HG02973 (cell line): ENCODE measurements around the gene ELMO3.

ENCODE experiments used
- ATAC-seq: cut with Tn5 transposase; IDR thresholded peaks from one replicate; pipeline ENCODE4 v1.9.1; 2021; ENCODE audit warnings: moderate library complexity; ENCODE audit not compliant: unreplicated experiment

The ELMO3 gene

GRCh38 chr16:67163164-67163998, 35.5 kb upstream of the ELMO3 start:
- ATAC-seq: no peak

DNA sequence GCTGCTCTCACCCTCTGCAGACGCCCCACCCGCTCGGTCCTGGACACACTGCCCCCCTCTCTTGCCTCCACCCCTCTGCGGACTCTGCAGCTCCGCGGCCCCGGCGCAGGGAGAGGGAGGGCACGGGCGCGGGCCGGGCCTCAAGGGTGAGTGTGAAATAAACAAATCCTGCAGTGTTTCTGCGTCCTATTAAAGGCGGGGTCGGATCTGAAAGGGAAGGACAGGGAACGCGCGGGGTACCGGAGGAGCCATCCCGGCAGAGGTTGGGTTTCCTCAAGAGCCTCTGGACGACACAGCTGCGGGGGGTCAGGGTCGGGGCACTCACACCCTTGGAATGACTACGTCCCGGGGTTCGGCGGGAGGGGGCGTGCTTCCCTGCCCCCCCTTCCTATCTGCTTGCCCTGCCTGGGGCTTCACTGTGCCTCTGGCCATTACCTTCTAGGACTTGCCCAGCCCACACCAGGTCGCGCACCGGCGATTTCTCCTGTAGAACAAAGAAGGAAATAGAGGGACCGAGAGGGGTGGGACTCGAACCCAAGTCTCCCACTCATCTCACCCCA, 34.9 kb upstream of the ELMO3 start:
- no peak for ATAC-seq

GRCh38 chr16:67164599-67165061, 34.3 kb upstream of the ELMO3 start, which contains the start of gene HSF4:
TSS of gene HSF4 (plus strand) at chr16:67164745. CDS start at chr16:67164812, 67 bp downstream.
- ATAC-seq: no peak

- ATAC-seq: no peak
Measured at GRCh38 chr16:67165121-67166078, 33.5 kb upstream of the ELMO3 start.

DNA sequence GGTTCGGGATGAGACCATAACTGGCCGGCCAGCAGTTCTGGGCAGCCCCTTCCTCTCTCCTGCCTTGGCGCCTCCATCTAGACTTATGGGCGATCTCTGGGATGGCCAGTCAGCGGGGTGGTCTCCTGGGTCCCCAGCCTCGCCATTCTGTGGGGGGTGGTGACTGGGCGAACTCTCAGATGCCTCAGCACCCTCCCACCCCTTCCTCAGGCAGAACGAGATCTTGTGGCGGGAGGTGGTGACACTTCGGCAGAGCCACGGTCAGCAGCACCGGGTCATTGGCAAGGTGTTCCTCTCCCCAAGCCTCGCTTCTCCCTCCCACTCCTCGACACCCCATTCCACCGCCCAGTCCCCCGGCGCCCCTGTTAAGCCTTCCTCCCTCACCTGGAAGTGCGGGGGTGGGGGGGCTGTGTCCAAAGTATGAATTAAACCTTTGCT, 32.8 kb upstream of the ELMO3 start:
- no peak for ATAC-seq

DNA sequence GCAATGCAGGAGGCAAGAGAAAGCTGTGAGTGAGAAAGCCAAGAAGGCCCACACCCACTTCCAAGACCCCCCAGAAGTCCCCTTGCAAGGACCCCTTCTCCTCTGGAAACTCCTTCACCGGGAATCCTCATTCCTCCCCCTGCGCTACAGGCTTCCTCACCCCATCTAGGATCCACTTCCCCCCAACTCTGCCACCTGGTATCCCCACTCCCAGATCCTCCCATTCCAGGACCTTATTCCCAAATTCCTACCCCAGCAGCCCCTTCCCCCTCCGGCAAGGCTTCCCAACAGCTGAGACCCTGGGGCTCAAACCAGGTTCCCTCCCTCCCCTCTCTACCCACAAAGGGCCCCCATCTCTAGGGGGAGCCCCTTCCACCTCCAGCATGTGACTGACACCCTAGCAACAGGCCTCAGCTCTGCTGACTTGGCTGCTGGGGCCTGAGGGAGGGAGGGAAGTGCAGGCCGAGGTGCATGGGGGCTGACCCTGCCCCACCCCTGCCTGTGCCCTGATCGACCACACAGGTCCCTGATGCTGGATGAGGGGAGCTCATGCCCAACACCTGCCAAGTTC, 32.2 kb upstream of the ELMO3 start:
- ATAC-seq: no peak

GRCh38 chr16:67167588-67167987, 31.3 kb upstream of the ELMO3 start:
- no peak for ATAC-seq

GRCh38 chr16:67169011-67169451, 29.9 kb upstream of the ELMO3 start:
- ATAC-seq: no peak

- ATAC-seq: no peak
Measured at GRCh38 chr16:67169642-67170167, 29.2 kb upstream of the ELMO3 start.

DNA sequence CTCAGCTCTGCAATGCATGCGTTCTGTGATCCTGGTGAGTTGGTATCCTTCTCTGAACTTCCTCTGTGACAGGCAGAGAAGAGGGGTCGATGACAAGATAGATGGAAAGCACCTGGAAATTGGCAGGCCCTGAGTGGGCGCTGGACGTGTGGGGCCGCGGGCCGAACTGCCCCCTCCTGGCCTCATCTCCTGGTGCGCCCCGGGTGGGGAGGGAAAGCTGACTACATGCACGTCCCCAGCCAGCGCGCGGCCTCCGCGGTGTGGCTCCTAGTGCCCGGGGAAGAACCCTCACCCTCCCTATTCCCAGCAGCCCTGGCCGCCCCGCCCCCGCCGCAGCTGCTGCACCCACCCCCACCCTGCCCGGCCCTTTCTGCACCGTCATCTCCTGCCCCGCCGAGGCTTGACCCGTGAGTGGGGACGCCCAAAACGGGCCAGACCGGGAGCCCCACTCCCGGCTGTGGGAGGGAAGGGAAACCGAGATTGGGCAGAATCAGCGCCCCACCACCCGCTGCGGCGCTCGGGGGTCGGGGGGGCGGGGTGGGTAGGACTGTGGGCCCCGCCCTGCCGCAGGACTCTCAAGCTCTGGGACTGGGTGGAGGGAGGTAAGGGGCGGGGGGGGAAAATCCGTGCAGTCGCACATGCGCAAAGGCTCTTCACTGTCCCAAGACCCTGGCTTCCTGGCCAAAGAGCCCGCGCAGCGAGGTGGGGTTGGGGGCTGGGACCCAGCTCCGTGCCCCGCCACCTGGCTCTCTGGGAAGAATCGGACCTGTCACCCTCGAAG, 28.6 kb upstream of the ELMO3 start, which contains the start of gene NOL3:
Gene NOL3, plus strand, starts transcription at position 371 of the 781 bp plus-strand sequence.
- ATAC-seq: peak; percentile 29

DNA sequence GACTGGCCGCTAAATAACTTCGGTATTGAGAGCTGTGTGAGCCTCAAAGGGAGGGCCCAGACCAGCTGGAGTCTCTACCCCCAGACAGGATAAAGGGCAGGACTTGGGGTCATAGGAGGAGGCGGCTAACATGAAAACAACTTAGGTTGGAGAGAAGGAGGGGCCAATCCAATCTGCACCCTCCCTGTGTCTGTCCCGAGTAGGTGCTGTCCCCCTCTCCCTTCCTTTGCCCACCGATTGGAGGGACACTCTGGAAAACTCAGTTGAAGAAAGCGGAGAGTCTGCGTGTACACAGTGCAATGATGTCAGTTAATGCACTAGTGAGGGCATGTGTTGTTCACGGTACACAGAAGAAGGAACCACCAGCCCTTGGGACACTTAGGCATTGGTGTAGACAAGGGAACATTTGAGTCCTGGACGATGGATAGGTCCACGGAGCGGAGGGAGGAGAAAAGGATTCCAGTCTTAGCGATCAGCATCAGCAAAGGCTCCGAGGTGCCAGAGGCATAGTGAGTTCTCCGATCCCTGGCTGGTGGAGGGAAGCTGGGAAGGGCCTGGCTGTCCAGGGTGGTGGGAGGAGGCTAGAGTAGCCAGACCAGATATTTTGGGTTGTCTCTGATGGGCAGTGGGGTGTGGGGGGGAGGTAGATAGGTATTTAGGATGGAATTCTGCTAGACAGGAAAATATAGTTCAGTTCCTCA, 27.8 kb upstream of the ELMO3 start:
- peak; percentile 5 for ATAC-seq

- no peak for ATAC-seq
Measured at GRCh38 chr16:67173323-67173722, 25.6 kb upstream of the ELMO3 start.

DNA sequence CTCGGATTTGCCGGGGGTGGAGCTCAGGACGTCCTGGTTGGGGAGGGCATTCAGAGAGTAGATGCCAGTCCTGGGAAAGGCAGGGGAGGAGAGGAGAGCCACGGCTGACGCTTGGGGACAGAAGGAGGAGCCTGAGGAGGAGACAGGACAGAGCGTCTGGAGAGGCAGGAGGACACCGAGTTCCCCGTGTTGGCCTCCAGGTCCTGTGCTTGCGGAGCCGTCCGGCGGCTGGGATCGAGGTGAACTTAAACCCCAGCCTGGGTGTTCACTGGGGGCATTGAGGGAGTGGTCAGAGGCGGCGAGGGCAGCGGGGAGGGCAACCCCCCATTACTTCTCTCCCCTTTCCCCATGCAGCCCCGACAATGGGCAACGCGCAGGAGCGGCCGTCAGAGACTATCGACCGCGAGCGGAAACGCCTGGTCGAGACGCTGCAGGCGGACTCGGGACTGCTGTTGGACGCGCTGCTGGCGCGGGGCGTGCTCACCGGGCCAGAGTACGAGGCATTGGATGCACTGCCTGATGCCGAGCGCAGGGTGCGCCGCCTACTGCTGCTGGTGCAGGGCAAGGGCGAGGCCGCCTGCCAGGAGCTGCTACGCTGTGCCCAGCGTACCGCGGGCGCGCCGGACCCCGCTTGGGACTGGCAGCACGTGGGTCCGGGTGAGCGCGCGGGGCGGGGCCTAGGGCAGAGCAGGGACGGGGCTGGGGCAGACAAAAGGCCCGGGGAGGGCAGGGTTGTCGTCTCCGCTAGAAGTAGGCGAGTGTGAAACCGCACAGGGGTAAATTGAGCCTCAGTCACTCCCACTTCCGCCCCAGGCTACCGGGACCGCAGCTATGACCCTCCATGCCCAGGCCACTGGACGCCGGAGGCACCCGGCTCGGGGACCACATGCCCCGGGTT, 24.9 kb upstream of the ELMO3 start:
- peak; percentile 22 for ATAC-seq

DNA sequence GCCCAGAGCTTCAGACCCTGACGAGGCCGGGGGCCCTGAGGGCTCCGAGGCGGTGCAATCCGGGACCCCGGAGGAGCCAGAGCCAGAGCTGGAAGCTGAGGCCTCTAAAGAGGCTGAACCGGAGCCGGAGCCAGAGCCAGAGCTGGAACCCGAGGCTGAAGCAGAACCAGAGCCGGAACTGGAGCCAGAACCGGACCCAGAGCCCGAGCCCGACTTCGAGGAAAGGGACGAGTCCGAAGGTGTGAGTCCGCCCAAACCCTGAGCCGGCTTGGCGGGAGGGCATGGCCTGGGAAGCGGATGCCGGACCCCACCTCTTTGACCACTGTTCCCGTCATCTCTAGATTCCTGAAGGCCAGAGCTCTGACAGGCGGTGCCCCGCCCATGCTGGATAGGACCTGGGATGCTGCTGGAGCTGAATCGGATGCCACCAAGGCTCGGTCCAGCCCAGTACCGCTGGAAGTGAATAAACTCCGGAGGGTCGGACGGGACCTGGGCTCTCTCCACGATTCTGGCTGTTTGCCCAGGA, 24.2 kb upstream of the ELMO3 start:
- ATAC-seq: no peak

GRCh38 chr16:67176662-67177061, 22.3 kb upstream of the ELMO3 start:
- ATAC-seq: no peak

DNA sequence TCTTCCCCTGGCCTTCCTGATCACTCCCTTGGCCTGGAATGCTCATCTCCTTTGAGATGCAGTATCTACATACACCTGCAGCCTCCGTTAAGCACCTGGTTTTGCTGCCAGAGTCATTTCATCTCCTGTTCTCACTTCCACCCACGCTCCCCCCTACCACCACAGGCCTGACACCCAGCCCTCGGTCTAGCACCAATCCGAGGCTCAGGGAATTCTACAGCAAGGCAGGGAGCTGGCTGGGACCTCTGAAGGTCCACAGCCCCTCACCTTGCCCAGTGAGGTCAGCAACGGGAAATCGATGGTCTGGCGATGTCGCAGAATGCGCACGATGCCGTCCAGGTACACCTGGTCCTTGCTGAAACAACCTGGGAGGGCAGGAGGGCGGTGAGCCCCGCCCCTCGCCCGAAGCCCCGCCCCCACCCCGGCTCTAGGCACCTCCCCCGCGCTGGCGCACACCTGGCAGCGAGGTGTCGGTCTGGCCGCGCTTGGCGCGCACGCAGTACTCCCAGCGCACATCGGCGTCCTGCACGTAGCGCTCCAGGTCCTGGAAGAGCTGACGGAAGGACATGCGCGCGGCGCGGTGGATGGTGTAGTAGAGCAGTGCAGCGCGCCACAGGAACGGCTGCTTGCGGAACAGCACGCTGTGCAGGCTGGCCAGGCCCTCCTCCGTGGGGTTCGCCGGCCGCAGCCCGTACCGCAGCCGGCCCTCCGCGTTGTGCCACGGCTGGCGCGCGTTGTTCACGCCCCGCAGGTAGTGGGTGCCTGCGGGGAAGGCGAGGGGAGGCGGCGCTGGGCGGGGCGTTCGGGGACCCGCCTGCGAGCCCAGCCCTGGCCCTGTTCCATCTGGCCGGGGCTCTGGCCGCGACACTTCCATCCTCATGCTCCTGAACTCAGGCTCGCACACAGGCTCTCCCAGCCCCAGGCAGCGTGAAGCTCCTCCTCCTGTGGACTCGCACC, 20.9 kb upstream of the ELMO3 start:
- ATAC-seq: no peak
